GM19099 (cell line): ENCODE measurements around the gene POMT1.

Source experiments
- POLR2A ChIP-seq: IDR thresholded peaks from 3 replicates; pipeline ENCODE4 v1.6.1; 2011; ENCODE audit warnings: low read depth; ENCODE audit not compliant: insufficient read length; ENCODE audit errors: extremely low read depth

Gene POMT1

DNA sequence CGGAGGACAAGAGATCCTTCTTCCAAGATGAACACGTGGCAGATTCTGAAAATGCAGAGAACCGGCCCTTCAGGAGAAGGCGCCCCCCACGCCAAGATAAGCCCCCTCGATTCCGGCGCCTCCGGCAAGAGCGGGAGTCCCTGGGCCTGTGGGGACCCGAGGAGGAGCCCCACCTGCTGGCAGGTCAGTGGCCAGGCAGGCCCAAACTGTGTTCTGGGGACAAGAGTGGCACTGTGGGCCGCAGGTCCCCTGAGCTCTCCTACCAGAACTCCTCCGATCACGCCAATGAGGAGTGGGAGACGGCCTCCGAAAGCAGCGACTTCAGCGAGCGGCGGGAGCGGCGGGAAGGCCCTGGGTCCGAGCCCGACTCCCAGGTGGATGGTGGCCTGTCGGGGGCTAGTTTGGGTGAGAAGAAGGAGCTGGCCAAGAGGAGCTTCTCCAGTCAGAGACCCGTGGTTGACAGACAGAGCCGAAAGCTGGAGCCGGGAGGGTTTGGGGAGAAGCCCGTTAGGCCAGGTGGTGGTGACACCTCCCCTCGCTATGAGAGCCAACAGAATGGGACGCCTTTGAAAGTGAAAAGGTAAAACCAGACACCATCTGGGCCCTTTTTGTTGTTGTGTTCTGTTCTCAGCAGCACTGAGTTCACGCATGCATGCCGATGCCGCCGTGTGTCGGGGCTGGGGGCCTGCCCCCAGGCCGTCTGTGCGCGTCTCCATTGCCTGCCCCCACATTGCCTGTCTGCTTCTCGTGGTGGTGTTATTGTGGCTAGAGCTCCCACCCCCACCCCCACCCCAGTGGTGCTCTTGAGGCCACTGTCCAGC, 26.6 kb upstream of the POMT1 start:
- TF ChIP-seq POLR2A: no peak

DNA sequence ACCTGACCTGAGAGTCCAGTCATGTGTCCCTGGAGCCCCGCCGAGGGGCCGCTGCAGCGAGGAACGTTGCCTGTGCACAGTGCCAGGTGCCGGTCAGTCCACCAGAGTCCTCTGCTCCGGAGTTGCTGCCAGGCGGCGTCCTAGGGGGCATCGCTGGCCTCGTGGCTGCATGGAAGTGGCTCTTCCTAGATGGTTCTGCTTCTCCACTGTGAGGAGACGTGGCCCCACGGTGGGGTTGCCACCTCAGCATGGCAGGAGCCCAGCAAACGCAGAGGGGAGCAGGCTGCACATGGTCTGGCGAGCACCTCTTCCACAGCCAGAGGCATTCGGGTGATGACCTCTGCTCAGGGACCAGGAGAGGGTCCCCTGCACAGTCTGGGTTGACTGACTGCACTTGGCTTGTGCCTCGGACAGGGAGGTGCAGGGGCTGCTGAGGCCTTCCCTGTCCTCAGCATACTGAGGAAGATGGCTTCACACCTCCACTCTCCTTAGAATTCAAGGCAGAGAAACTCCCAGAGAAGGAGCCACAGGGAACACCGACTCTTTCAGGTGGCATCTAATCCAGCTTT, 25.9 kb upstream of the POMT1 start:
- no peak for TF ChIP-seq POLR2A

DNA sequence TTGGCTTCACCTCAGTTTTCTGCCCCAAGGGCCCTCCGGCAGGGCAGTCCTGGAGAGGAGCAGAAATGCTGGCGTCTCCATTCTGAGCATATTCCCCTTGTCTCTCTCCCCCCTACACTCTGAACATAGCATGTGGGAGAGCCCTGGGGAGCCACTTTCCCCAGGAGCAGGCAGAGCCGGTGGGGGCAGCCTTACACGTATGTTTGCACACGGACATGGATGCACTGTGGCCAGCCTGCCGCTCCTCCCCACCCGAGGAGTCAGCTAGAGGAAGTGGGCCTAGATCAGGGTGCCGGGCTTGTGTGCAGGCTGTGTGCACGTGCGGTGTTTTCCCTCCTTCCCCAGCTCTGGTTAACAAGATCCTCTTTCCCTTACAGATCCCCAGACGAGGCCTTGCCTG, 25.4 kb upstream of the POMT1 start:
- TF ChIP-seq POLR2A: no peak

DNA sequence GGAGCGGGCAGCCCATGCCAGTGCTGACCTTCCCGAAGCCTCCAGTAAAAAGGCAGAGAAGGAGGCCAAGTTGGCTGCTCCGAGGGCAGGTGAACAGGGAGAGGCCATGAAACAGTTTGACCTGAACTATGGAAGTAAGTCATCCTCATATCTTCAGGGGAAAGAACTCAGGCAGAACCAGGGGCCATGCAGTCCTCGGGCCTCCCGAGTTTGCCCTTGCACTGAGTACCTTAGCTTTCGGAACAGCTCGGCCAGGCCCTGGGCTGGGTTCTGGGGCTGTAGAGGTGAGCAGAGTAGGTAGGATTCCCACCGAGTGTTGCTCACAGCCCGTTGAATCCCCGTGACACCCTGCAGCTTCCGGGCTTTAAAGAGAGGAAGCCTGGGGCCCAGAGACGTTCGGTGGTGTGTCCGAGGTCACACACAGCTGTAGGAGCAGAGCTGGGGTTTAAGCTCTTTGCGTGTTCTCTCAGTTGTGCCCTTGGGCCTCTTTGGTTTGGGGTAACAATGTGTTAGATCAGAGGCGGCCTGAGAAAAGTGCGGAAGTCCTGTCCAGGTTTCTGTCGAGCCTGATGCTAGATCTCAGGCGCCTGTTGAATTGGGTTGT, 24.8 kb upstream of the POMT1 start:
- TF ChIP-seq POLR2A: no peak

GRCh38 chr9:131478421-131478868, 24.3 kb upstream of the POMT1 start:
- TF ChIP-seq POLR2A: no peak

- TF ChIP-seq POLR2A: no peak
These were observed 23.8 kb upstream of the POMT1 start for GRCh38 chr9:131478911-131479310.

- TF ChIP-seq POLR2A: no peak
These were observed 22.5 kb upstream of the POMT1 start for GRCh38 chr9:131480258-131480657.

DNA sequence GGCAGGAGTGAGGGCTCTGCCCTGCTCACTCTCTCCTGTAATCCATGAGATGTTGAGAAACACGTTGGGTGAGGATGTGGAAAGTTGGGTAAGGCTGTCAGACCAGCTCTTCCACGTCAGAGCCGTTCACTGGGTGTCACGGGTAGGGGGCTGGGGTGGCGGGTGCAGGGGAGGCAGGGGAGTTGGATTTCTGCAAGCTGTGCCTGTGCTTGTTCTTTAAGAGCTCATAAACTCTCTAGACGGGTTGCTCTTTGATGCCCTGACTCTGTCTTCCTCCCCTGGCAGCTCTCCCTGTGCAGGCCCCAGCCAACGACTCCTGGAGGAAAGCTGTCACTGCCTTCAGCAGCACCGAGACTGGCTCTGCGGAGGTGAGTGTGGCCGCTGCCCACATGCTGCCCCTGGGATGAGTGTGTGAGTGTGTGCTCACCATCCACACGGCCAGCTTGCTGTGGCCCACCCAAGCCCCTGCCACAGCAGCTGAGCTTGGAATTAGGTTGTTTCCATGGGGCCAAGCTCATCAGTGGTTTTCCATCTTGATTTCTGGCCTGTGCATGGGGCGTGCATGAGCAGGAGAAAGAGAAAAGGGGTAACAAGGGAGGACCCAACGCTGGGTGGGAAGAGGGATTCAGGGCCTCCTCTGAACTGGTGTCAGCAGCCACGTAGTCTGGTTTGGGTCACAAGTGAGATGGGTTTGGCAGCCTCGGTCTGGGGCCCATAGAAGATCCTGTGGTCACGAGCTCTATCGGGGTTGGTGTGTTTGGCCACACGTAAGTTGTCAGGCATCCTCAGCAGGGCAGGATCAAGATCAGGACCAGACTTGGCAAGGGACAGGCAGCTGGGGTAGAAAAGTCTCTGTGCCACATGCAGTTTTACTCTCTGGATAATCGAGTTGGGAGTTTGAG, 21.0 kb upstream of the POMT1 start:
- TF ChIP-seq POLR2A: no peak

DNA sequence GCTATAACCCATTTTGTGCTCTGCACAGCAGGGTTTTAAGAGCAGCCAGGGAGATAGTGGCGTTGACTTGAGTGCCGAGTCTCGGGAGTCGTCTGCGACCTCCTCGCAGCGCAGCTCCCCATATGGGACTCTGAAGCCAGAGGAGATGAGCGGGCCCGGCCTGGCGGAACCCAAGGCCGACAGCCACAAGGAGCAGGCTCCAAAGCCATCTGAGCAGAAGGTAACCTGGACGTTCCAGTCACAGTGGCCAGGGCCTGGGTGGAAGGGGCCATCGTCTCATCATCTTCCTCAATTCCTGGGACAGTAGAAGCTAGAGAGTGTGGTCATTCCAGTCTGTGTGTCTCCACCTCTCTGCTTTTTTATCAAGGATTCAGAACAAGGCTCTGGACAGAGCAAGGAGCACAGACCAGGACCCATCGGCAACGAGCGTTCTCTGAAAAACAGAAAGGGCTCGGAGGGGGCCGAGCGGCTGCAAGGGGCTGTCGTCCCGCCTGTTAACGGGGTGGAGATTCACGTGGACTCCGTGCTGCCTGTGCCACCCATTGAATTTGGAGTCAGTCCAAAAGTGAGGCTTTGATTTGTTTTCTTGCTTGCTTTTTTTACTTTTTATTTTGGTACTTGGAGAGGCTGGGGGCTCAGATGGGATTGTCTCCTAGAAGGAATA, 20.2 kb upstream of the POMT1 start:
- TF ChIP-seq POLR2A: no peak

GRCh38 chr9:131483319-131484050, 19.2 kb upstream of the POMT1 start:
- no peak for TF ChIP-seq POLR2A

GRCh38 chr9:131484051-131484445, 18.7 kb upstream of the POMT1 start:
- no peak for TF ChIP-seq POLR2A

DNA sequence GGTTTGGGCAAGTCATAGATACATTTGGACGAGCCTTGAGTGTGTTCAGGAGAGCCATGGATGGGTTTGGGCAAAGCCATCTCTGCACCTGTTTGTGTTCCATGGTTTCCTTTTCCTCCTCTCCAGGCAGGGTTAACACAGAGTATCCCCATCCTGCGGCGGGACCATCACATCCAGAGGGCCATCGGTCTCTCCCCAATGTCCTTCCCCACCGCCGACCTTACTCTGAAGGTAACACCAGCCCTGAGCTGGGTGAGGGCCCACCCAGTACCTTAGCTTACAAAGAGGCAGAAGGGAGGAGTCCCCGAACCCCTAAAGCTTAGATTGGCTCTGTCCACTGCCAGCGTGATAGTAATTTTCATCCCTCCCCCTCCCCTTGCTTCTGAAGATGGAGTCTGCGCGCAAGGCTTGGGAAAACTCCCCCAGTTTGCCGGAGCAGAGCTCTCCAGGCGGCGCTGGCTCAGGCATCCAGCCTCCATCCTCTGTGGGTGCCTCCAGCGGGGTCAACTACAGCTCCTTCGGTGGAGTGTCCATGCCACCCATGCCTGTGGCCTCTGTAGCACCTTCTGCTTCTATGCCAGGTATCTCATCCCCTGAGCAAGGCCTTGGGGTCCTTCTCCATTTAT, 18.0 kb upstream of the POMT1 start:
- TF ChIP-seq POLR2A: no peak

GRCh38 chr9:131485206-131485605, 17.5 kb upstream of the POMT1 start:
- no peak for TF ChIP-seq POLR2A
